ENCODE measurements around the gene ARL10. TPM values are rescaled to one million over a fixed set of nuclear protein-coding genes. Genes with fewer than 3 reads are reported as not detected.
"Not testable (repeated sequence)": the region's sequence is repeated elsewhere in the genome, so short reads cannot be mapped to it uniquely, and the experiment has no call there.

The ARL10 gene
- total RNA-seq, 1 experiment from 2014 or later = 0.03 TPM

- no peak for DNase-seq (ENCODE audit: low spot score)
- in situ Hi-C loops (cut with HindIII; ENCODE audit: low sequenced_read_pairs) = no loop called here
Observed at GRCh38 chr5:176407456-176408251, 42.4 kb downstream of the ARL10 start.

GRCh38 chr5:176408252-176408573 lies 42.9 kb downstream of the ARL10 start:
- DNase-seq (ENCODE audit: low spot score); in situ Hi-C loops (cut with HindIII; ENCODE audit: low sequenced_read_pairs): not testable (repeated sequence)

GRCh38 chr5:176408590-176408989 lies 43.3 kb downstream of the ARL10 start:
- in situ Hi-C loops (cut with HindIII; ENCODE audit: low sequenced_read_pairs) = no loop called here
- DNase-seq (ENCODE audit: low spot score) = no peak

GRCh38 chr5:176409765-176410164 lies 44.5 kb downstream of the ARL10 start:
- DNase-seq (ENCODE audit: low spot score) = no peak
- in situ Hi-C loops (cut with HindIII; ENCODE audit: low sequenced_read_pairs) = no loop called here

DNA sequence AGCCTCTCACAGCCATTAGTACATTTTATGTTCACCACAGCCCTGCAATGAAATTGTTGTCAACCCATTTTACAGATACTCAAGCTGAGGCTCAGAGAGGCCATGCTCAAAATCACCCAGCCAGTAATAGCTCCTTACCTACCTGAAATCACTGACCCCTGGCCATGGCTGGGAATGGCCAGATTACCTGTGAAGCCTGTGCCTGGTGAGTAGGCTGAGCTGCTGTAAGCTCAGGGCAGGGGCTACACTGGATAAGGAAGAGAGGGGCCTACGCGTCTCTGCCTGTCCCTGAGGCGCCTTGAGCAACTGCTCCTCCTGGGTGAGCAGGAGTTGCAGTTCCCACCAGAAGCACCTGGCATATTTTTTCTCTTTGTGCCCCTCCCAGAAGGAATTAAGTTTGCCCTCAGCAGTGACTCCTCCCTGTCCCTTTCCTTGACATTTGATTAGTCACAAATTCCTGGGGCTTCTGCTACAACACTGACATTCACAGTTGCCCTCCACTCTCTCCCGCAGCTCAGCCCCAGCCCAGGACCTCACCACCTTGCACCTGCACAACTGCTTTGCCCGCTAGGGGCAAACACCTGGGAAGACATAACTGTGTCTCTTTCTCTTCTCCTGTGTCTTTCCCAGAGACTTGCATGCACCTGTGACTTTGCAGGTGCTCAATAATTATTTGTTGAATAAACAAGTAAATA lies 45.3 kb downstream of the ARL10 start:
- in situ Hi-C loops (cut with HindIII; ENCODE audit: low sequenced_read_pairs) = no loop called here
- no peak for DNase-seq (ENCODE audit: low spot score)

GRCh38 chr5:176412517-176413254 lies 47.4 kb downstream of the ARL10 start:
- DNase-seq (ENCODE audit: low spot score) = no peak
- in situ Hi-C loops (cut with HindIII; ENCODE audit: low sequenced_read_pairs) = no loop called here

GRCh38 chr5:176413255-176413565 lies 47.9 kb downstream of the ARL10 start:
- in situ Hi-C loops (cut with HindIII; ENCODE audit: low sequenced_read_pairs) = no loop called here
- DNase-seq (ENCODE audit: low spot score) = peak; percentile 31

- in situ Hi-C loops (cut with HindIII; ENCODE audit: low sequenced_read_pairs) = no loop called here
- DNase-seq (ENCODE audit: low spot score) = no peak
Observed at GRCh38 chr5:176413709-176414191, 48.5 kb downstream of the ARL10 start.

DNA sequence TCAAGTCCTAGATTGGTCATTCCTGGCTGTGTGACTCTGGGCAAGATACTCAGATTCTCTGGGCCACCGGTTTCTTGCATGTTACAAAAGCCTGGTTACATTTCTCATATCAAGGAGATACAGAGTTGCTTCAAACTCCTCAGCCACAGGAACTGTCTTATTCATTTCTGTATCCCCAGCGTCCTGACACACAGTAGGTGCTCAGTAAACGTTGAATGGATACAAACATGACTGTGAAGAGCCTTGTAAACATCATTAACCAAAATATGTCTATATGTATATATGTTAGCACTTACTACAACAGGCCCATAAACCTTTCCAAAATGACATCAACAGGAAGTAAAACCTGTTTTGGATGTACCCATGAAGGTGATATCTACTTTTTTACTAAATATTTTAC lies 49.4 kb downstream of the ARL10 start:
- in situ Hi-C loops (cut with HindIII; ENCODE audit: low sequenced_read_pairs) = no loop called here
- no peak for DNase-seq (ENCODE audit: low spot score)

- in situ Hi-C loops (cut with HindIII; ENCODE audit: low sequenced_read_pairs) = no loop called here
- peak; percentile 28 for DNase-seq (ENCODE audit: low spot score)
Observed at GRCh38 chr5:176415240-176415951, 50.1 kb downstream of the ARL10 start.

- DNase-seq (ENCODE audit: low spot score) = peak; percentile 88
- in situ Hi-C loops (cut with HindIII; ENCODE audit: low sequenced_read_pairs) = no loop called here
Observed at GRCh38 chr5:176415952-176416924, 51.0 kb downstream of the ARL10 start, which contains the start of gene CLTB. TSS of gene CLTB (minus strand) at chr5:176416539. CDS start at chr5:176416363, 176 bp downstream.

DNA sequence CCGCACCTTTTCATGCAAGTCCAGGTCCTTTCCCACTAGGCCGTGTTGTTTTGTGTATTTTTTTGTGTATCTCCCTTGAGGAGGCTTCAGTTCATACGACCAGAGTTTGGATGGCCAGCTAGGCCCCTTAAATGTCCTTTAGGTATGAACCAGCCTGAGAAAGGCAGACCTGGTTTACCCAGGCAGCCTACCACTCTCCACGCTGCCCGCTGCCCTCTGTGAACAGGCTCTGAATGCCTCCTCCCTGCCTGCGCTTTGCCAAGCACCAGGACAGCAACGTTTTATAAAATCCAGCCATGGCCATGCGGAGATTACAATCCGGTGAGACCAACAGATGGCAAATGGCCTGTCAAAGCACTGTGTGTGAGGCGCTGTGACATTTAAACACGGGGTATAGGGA lies 51.7 kb downstream of the ARL10 start:
- in situ Hi-C loops (cut with HindIII; ENCODE audit: low sequenced_read_pairs) = no loop called here
- peak; percentile 53 for DNase-seq (ENCODE audit: low spot score)

DNA sequence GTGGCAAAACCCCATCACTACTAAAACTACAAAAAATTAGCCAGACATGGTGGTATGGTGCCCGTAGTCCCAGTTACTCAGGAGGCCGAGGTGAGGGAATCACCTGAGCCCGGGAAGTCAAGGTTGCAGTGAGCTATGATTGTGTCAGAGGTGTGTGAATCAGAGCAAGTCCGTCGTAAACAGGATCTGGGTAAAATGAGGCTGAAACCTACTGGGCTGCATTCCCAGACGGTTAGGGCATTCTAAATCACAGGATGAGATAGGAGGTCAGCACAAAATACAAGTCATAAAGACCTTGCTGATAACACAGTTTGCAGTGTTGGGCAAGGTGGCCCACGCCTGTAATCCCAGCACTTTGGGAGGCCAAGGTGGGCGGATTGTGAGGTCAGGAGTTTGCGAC lies 53.0 kb downstream of the ARL10 start:
- no peak for DNase-seq (ENCODE audit: low spot score)
- in situ Hi-C loops (cut with HindIII; ENCODE audit: low sequenced_read_pairs) = no loop called here

DNA sequence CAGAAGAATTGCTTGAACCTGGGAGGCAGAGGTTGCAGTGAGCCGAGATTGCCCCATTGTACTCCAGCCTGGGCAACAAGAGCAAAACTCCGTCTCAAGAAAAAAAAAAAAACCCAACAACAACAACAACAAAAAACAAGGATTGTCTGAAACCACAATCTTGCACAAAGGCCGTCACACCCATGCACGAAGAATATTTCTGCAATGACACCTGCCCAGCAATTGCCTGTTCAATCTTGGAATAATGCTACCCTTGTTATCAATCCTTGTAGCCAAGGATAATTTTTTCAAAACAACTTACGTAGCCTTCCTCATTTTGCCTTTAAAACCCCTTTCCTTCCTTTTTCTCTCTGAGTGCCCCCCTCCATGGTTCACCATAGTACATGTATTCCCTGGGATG lies 54.8 kb downstream of the ARL10 start:
- no peak for DNase-seq (ENCODE audit: low spot score)
- in situ Hi-C loops (cut with HindIII; ENCODE audit: low sequenced_read_pairs) = no loop called here

- in situ Hi-C loops (cut with HindIII; ENCODE audit: low sequenced_read_pairs) = no loop called here
Observed at GRCh38 chr5:176420972-176421544, 55.8 kb downstream of the ARL10 start.

GRCh38 chr5:176424181-176424580 lies 58.9 kb downstream of the ARL10 start:
- in situ Hi-C loops (cut with HindIII; ENCODE audit: low sequenced_read_pairs) = no loop called here
- no peak for DNase-seq (ENCODE audit: low spot score)

More at GRCh38 chr5:176420972-176421544, 55.8 kb downstream of the ARL10 start:
- no peak for DNase-seq (ENCODE audit: low spot score)

GRCh38 chr5:176425138-176425537 lies 59.9 kb downstream of the ARL10 start:
- DNase-seq (ENCODE audit: low spot score) = no peak
- in situ Hi-C loops (cut with HindIII; ENCODE audit: low sequenced_read_pairs) = no loop called here

- no peak for DNase-seq (ENCODE audit: low spot score)
- in situ Hi-C loops (cut with HindIII; ENCODE audit: low sequenced_read_pairs) = no loop called here
Observed at GRCh38 chr5:176425791-176426190, 60.5 kb downstream of the ARL10 start.

All from G401 (cell line).